H1 (cell line): ENCODE results near the gene NME8. TPM values are rescaled to one million over a fixed set of nuclear protein-coding genes. Genes with fewer than 3 reads are reported as not detected.

Experiments used
- ASH2L ChIP-seq: fragments of 200-600, 300-600 bp; sonication (generic); IDR thresholded peaks from one replicate; pipeline ENCODE4 v1.7.1; 2017; ENCODE audit warnings: low read length
- ATF2 ChIP-seq: IDR thresholded peaks from 2 replicates; pipeline ENCODE4 v1.6.1; 2012; ENCODE audit warnings: low read length, inconsistent platforms
- ATF3 ChIP-seq: IDR thresholded peaks from 2 replicates; pipeline ENCODE4 v1.6.1; 2011; ENCODE audit warnings: low read depth, mild to moderate bottlenecking, low read length; ENCODE audit not compliant: insufficient read depth
- CEBPB ChIP-seq: IDR thresholded peaks from 2 replicates; pipeline ENCODE4 v1.6.1; 2012; ENCODE audit warnings: low read depth, low read length
- CHD7 ChIP-seq: fragments of 300-600 bp; sonication (generic); IDR thresholded peaks from 2 replicates; pipeline ENCODE4 v1.7.1; 2012; ENCODE audit warnings: low read length, moderate library complexity, mild to moderate bottlenecking, inconsistent platforms; ENCODE audit not compliant: insufficient replicate concordance
- JUND ChIP-seq: IDR thresholded peaks from 2 replicates; pipeline ENCODE4 v1.6.1; 2011; ENCODE audit warnings: mild to moderate bottlenecking, improper control_type of control experiment, low read length
- polyA plus RNA-seq, 7 experiments: library from polyadenylated mRNA; depleted of rRNA in 3 of 7; stranded (reverse) in 5 of 7; unstranded in 2 of 7; fragments of >200 nt in 5 of 7; fragments of 200-250 nt in 2 of 7; gene quantifications; 1 replicate in 5 of 7; 2 replicates in 1 of 7; 4 replicates in 1 of 7; pipeline versions ENCODE4 v1.2.1 to v1.2.3, GENCODE V29; 2011 to 2013; ENCODE audit warnings: missing spikeins in 2 of 7, mixed read lengths in 2 of 7
- total RNA-seq: library from RNA; stranded (reverse); fragmentation: NEBNext Ultra II Directional; extraction: Animal tissue kit (Norgen Biotek cat#: 25700); gene quantifications from 2 replicates; pipeline ENCODE4 v1.2.1, GENCODE V29; 2021

Gene NME8
- total and polyA plus RNA-seq, 2 of the 8 experiments (the other 6 are each of a cell fraction or from before 2014, with no cell fraction given): 0.22 to 0.44 TPM

GRCh38 chr7:37817996-37818720, 30.2 kb upstream of the NME8 start (continued):
- TF ChIP-seq CHD7: no peak
- no peak for TF ChIP-seq ASH2L
- no peak for TF ChIP-seq ATF2
- no peak for TF ChIP-seq JUND
- no peak for TF ChIP-seq CEBPB
- TF ChIP-seq ATF3: no peak
